GM23338 (cell line): ENCODE results near the gene LOXL1. TPM values are rescaled to one million over a fixed set of nuclear protein-coding genes. Genes with fewer than 3 reads are reported as not detected.

ENCODE experiments used
- ATAC-seq: fragments of 200-7000 bp; cut with Tn5 transposase; 3 replicates; pipeline ENCODE4 v1.9.1; 2020
- DNase-seq: peaks from one replicate; pipeline ENCODE4 v3.0.0-alpha.2; 2015; ENCODE audit warnings: low spot score
- H2AFZ ChIP-seq: fragments of 200-600 bp; sonication (generic); 2 replicates; pipeline ENCODE4 v1.8.0; 2016; ENCODE audit warnings: antibody characterized with exemption, mild to moderate bottlenecking, moderate library complexity
- H3F3A ChIP-seq: fragments of 200-600 bp; sonication (generic); replicated peaks from 2 replicates; pipeline ENCODE4 v1.8.0; 2017; ENCODE audit warnings: antibody characterized with exemption, mixed run types, low read depth
- H3K27ac ChIP-seq: fragments of 200-600 bp; sonication (generic); 2 replicates; pipeline ENCODE4 v1.6.1; 2016; ENCODE audit warnings: low read depth
- H3K27me3 ChIP-seq: fragments of 200-600 bp; sonication (generic); 2 replicates; pipeline ENCODE4 v1.8.0; 2016; ENCODE audit warnings: mild to moderate bottlenecking, mixed run types, moderate library complexity; ENCODE audit not compliant: insufficient read depth
- H3K36me3 ChIP-seq: fragments of 200-600 bp; sonication (generic); 2 replicates; pipeline ENCODE4 v1.8.0; 2016; ENCODE audit warnings: mild to moderate bottlenecking; ENCODE audit not compliant: insufficient read depth
- H3K4me1 ChIP-seq: fragments of 200-600 bp; sonication (generic); 2 replicates; pipeline ENCODE4 v1.8.0; 2016; ENCODE audit warnings: mild to moderate bottlenecking, moderate library complexity; ENCODE audit not compliant: insufficient read depth
- H3K4me2 ChIP-seq: fragments of 200-600 bp; sonication (generic); 2 replicates; pipeline ENCODE4 v1.7.1; 2017; ENCODE audit warnings: mixed run types
- H3K4me3 ChIP-seq: fragments of 200-600 bp; sonication (generic); 2 replicates; pipeline ENCODE4 v1.6.1; 2016; ENCODE audit warnings: mixed run types
- H3K79me2 ChIP-seq: fragments of 200-600 bp; sonication (generic); replicated peaks from 2 replicates; pipeline ENCODE4 v1.8.0; 2017; ENCODE audit warnings: mild to moderate bottlenecking; ENCODE audit not compliant: insufficient read depth
- H3K9me2 ChIP-seq: fragments of 200-600 bp; sonication (generic); 2 replicates; pipeline ENCODE4 v1.8.0; 2017; ENCODE audit not compliant: insufficient read depth
- H4K20me1 ChIP-seq: fragments of 200-600 bp; sonication (generic); replicated peaks from 2 replicates; pipeline ENCODE4 v1.8.0; 2017; ENCODE audit warnings: mild to moderate bottlenecking; ENCODE audit not compliant: insufficient read depth
- H3K27ac Mint-ChIP-seq: 2 replicates; pipeline ENCODE4 v1.8.0; 2020; ENCODE audit warnings: inconsistent platforms, mild to moderate bottlenecking, moderate library complexity, mixed read lengths
- H3K27me3 Mint-ChIP-seq: 3 replicates; pipeline ENCODE4 v1.8.0; 2022; ENCODE audit warnings: low read depth, mild to moderate bottlenecking, moderate library complexity, mixed read lengths, inconsistent platforms; ENCODE audit not compliant: insufficient read depth, poor library complexity
- H3K36me3 Mint-ChIP-seq: 3 replicates; pipeline ENCODE4 v1.8.0; 2021; ENCODE audit warnings: low read depth, mild to moderate bottlenecking, inconsistent platforms, moderate library complexity, mixed read lengths
- H3K4me1 Mint-ChIP-seq: 3 replicates; pipeline ENCODE4 v1.8.0; 2020; ENCODE audit warnings: mild to moderate bottlenecking, inconsistent platforms, mixed read lengths
- H3K4me3 Mint-ChIP-seq: 3 replicates; pipeline ENCODE4 v1.8.0; 2021; ENCODE audit warnings: moderate library complexity, mild to moderate bottlenecking, inconsistent platforms, mixed read lengths
- H3K9me3 Mint-ChIP-seq: 3 replicates; pipeline ENCODE4 v1.8.0; 2020; ENCODE audit warnings: moderate library complexity, mild to moderate bottlenecking, inconsistent platforms, mixed read lengths
- EZH2 ChIP-seq: fragments of 200-600 bp; sonication (generic); IDR thresholded peaks from one replicate; pipeline ENCODE4 v1.8.0; 2017; ENCODE audit warnings: antibody characterized with exemption, mild to moderate bottlenecking, low read depth; ENCODE audit not compliant: unreplicated experiment
- NANOG ChIP-seq: IDR thresholded peaks from 2 replicates; pipeline ENCODE4 v1.6.1; 2016; ENCODE audit warnings: antibody characterized with exemption, borderline replicate concordance
- POLR2AphosphoS5 ChIP-seq: IDR thresholded peaks from 2 replicates; pipeline ENCODE4 v1.6.1; 2016; ENCODE audit warnings: antibody characterized with exemption, low read depth
- ZNF114 ChIP-seq: fragments of 250-450 bp; sonication (Bioruptor Pico); IDR thresholded peaks from 2 replicates; pipeline ENCODE4 v1.5.0; 2020; ENCODE audit warnings: mild to moderate bottlenecking, moderate library complexity
- ZNF331 ChIP-seq: fragments of 250-450 bp; sonication (Bioruptor Pico); IDR thresholded peaks from 2 replicates; pipeline ENCODE4 v1.5.0; 2020; ENCODE audit warnings: low read depth, mild to moderate bottlenecking, moderate library complexity
- polyA plus RNA-seq: library from polyadenylated mRNA; unstranded; fragments of >200 nt; fragmentation: Nextera tagmentation; extraction: Ambion mirVana; gene quantifications from 2 replicates; pipeline ENCODE4 v1.2.1, GENCODE V29; 2016
- total RNA-seq: library from RNA; depleted of rRNA; stranded (reverse); fragments of >200 nt; shearing (Covaris generic); gene quantifications from 2 replicates; pipeline ENCODE4 v1.2.3, GENCODE V29; 2014
- TF ChIP-seq, protein P1 (sequence below): IDR thresholded peaks from 2 replicates; pipeline ENCODE4 v1.6.1; 2016; ENCODE audit warnings: antibody characterized with exemption
- TF ChIP-seq, protein P2 (sequence below): IDR thresholded peaks from one replicate; pipeline ENCODE4 v1.6.1; 2018; ENCODE audit warnings: antibody characterized with exemption; ENCODE audit not compliant: unreplicated experiment
- TF ChIP-seq, protein P3 (sequence below), 2 experiments: fragments of 200-600 bp in 1 of 2; sonication (generic) in 1 of 2; conservative IDR thresholded peaks; 2 replicates each; pipeline versions ENCODE4 v1.5.1 to v1.6.1; 2016 to 2017; ENCODE audit warnings: antibody characterized with exemption in 2 of 2, low read depth in 2 of 2, mild to moderate bottlenecking in 2 of 2, moderate library complexity in 1 of 2

LOXL1 gene
- total and polyA plus RNA-seq, 2 experiments from 2014 or later, result 6.9 to 10.8 TPM

DNA sequence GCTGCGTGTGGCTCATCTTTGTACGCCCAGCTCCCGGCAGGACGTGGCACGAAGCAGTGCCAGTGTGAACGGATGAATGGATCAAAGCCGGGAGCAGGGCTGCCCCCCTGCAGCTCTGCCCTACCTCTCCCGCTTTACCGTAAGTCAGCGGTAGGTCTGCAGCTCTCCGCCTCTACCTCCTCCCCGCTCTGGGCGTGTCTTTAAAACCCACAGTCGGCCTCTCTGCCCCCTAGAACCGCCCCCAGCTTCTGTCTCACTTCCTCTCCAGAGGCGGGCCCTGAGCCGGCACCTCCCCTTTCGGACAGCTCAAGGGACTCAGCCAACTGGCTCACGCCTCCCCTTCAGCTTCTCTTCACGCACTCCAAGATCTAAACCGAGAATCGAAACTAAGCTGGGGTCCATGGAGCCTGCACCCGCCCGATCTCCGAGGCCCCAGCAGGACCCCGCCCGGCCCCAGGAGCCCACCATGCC lies 68.2 kb downstream of the LOXL1 start, which contains the start of gene PML:
TSS of gene PML (plus strand) at position 304 of the 471 bp plus-strand sequence. CDS start at position 401, 97 bp downstream.
- peak; percentile 82 for TF ChIP-seq POLR2AphosphoS5
- no peak for TF ChIP-seq EZH2
- Mint-ChIP-seq H3K4me3 (peak within 1 kb of the TSS; percentile 92), H3K4me1 (peaks cover 21% of the 10 kb centered on the region), H3K27me3 (peaks cover 18% of the 10 kb centered on the region), H3K27ac (peak within 1 kb of the TSS; percentile 75), H3K36me3 (peaks cover 10% of the 10 kb centered on the region; the same call in 2 of the 3 replicates), H3K9me3 (no peaks in the 10 kb centered on the region)
- Histone ChIP-seq H4K20me1 (peaks cover 13% of the 10 kb centered on the region), H3K4me3 (peak within 1 kb of the TSS; percentile 88), H3K9me2 (no peaks in the 10 kb centered on the region), H3K79me2 (peaks cover 28% of the 10 kb centered on the region), H2AFZ (peak within 1 kb of the TSS; percentile 67), H3K36me3 (peaks cover 12% of the 10 kb centered on the region; the same call in 1 of the 2 replicates), H3K4me1 (peaks cover 9% of the 10 kb centered on the region), H3F3A (no peaks in the 10 kb centered on the region), H3K27me3 (peaks cover 4% of the 10 kb centered on the region; the same call in 1 of the 2 replicates), H3K4me2 (peak within 1 kb of the TSS; percentile 86), H3K27ac (peak within 1 kb of the TSS; percentile 48; the same call in 1 of the 2 replicates)
- DNase-seq (peak; percentile 99), ATAC-seq (peak; percentile 89)

DNA sequence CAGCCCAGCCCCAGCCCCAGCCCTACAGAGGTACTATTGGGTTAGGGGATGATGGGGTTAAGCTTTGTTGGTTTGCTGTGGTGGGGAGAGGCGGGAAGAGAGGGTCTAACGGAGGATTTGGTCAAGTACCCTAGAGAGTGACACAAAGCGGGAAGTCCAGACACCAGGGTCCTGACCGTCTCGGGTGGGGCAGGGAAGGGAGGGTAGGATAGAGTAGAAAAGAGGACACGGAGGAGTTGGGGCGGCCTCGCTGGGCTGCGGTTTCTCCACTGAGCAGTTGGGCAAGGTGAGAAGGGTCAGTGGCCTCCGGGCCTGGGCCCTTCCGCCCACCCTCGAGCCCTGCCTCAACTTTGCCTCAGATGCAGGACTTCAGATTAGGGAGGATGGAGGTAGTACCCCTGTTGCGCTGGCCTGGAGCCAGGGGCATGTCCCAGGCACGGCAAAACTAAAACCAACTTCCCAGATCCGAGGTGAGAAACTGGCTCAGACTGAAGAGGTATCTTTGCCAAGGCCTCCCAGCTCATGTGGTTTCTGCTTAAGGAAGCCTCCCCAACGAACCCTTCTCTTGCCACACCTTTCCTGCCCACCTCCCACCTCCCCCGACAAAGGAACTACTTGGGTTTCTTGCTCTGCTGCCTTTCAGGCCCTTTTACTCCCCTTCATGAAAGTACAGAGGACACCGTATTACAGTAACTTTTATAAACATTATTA lies 68.8 kb downstream of the LOXL1 start:
- Mint-ChIP-seq H3K9me3 (no peaks in the 10 kb centered on the region), H3K4me3 (peak overlapping the region; percentile 92), H3K4me1 (peaks cover 21% of the 10 kb centered on the region), H3K27me3 (peaks cover 18% of the 10 kb centered on the region), H3K36me3 (peaks cover 10% of the 10 kb centered on the region; the same call in 2 of the 3 replicates), H3K27ac (peak overlapping the region; percentile 75)
- Histone ChIP-seq H3K27me3 (peaks cover 4% of the 10 kb centered on the region; the same call in 1 of the 2 replicates), H3K4me3 (peak overlapping the region; percentile 88), H3K27ac (peak overlapping the region; percentile 48; the same call in 1 of the 2 replicates), H3K79me2 (peaks cover 32% of the 10 kb centered on the region), H3K9me2 (no peaks in the 10 kb centered on the region), H3K4me1 (peaks cover 9% of the 10 kb centered on the region), H3K36me3 (peaks cover 12% of the 10 kb centered on the region; the same call in 1 of the 2 replicates), H4K20me1 (peaks cover 13% of the 10 kb centered on the region), H3F3A (no peaks in the 10 kb centered on the region), H2AFZ (peak overlapping the region; percentile 8), H3K4me2 (peak overlapping the region; percentile 86)
- ATAC-seq (peak; percentile 16), DNase-seq (peak; percentile 28)
- TF ChIP-seq, protein P1, sequence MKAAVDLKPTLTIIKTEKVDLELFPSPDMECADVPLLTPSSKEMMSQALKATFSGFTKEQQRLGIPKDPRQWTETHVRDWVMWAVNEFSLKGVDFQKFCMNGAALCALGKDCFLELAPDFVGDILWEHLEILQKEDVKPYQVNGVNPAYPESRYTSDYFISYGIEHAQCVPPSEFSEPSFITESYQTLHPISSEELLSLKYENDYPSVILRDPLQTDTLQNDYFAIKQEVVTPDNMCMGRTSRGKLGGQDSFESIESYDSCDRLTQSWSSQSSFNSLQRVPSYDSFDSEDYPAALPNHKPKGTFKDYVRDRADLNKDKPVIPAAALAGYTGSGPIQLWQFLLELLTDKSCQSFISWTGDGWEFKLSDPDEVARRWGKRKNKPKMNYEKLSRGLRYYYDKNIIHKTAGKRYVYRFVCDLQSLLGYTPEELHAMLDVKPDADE, result no peak
- TF ChIP-seq NANOG, result no peak
- TF ChIP-seq, protein P2, sequence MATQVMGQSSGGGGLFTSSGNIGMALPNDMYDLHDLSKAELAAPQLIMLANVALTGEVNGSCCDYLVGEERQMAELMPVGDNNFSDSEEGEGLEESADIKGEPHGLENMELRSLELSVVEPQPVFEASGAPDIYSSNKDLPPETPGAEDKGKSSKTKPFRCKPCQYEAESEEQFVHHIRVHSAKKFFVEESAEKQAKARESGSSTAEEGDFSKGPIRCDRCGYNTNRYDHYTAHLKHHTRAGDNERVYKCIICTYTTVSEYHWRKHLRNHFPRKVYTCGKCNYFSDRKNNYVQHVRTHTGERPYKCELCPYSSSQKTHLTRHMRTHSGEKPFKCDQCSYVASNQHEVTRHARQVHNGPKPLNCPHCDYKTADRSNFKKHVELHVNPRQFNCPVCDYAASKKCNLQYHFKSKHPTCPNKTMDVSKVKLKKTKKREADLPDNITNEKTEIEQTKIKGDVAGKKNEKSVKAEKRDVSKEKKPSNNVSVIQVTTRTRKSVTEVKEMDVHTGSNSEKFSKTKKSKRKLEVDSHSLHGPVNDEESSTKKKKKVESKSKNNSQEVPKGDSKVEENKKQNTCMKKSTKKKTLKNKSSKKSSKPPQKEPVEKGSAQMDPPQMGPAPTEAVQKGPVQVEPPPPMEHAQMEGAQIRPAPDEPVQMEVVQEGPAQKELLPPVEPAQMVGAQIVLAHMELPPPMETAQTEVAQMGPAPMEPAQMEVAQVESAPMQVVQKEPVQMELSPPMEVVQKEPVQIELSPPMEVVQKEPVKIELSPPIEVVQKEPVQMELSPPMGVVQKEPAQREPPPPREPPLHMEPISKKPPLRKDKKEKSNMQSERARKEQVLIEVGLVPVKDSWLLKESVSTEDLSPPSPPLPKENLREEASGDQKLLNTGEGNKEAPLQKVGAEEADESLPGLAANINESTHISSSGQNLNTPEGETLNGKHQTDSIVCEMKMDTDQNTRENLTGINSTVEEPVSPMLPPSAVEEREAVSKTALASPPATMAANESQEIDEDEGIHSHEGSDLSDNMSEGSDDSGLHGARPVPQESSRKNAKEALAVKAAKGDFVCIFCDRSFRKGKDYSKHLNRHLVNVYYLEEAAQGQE, result no peak
- no peak for TF ChIP-seq ZNF331 (CRISPR knock-in tag)
- TF ChIP-seq, protein P3, sequence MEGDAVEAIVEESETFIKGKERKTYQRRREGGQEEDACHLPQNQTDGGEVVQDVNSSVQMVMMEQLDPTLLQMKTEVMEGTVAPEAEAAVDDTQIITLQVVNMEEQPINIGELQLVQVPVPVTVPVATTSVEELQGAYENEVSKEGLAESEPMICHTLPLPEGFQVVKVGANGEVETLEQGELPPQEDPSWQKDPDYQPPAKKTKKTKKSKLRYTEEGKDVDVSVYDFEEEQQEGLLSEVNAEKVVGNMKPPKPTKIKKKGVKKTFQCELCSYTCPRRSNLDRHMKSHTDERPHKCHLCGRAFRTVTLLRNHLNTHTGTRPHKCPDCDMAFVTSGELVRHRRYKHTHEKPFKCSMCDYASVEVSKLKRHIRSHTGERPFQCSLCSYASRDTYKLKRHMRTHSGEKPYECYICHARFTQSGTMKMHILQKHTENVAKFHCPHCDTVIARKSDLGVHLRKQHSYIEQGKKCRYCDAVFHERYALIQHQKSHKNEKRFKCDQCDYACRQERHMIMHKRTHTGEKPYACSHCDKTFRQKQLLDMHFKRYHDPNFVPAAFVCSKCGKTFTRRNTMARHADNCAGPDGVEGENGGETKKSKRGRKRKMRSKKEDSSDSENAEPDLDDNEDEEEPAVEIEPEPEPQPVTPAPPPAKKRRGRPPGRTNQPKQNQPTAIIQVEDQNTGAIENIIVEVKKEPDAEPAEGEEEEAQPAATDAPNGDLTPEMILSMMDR (conservative IDR thresholded peaks at IDR 0.05; ENCODE audit: low read depth in 2 of 2), result no peak
- no peak for TF ChIP-seq ZNF114
